Small intestine (tissue), 7 donors: ENCODE measurements around the gene SDK2. TPM values are rescaled to one million over a fixed set of nuclear protein-coding genes. Genes with fewer than 3 reads are reported as not detected.
A peak's percentile ranks its signal among the peaks of the same experiment; 100 is the strongest.
"Not testable (repeated sequence)": the region's sequence is repeated elsewhere in the genome, so short reads cannot be mapped to it uniquely, and the experiment has no call there.

Source experiments
- DNase-seq, 2 donors: peaks; one replicate each; pipeline versions ENCODE4 v3.0.0 to v3.0.0-alpha.2; 2013
- FAIRE-seq: peaks from 2 replicates; lab custom pipeline; 2012; peaks lifted over from hg19 to GRCh38; lab: Jason Lieb, UNC
- H3K27ac ChIP-seq, 3 donors: one replicate each; pipeline ENCODE4 v1.5.1; 2013; ENCODE audit warnings: low read length in 2 of 3, mild to moderate bottlenecking in 2 of 3, control low read depth in 1 of 3, inconsistent platforms in 1 of 3, low read depth in 1 of 3, moderate library complexity in 1 of 3
- H3K27me3 ChIP-seq, 3 donors: one replicate each; pipeline ENCODE4 v1.6.1; 2013; ENCODE audit warnings: low read length in 3 of 3, inconsistent platforms in 1 of 3; ENCODE audit not compliant: control insufficient read depth in 3 of 3, insufficient read depth in 3 of 3
- H3K36me3 ChIP-seq, 3 donors: one replicate each; pipeline ENCODE4 v1.6.1; 2013; ENCODE audit warnings: low read length in 3 of 3, inconsistent platforms in 1 of 3, low read depth in 1 of 3, mild to moderate bottlenecking in 1 of 3, moderate library complexity in 1 of 3; ENCODE audit not compliant: control insufficient read depth in 3 of 3, insufficient read depth in 2 of 3
- H3K4me1 ChIP-seq, 3 donors: one replicate each; pipeline ENCODE4 v1.6.1; 2013; ENCODE audit warnings: low read length in 2 of 3, inconsistent platforms in 1 of 3, low read depth in 1 of 3, mild to moderate bottlenecking in 1 of 3, moderate library complexity in 1 of 3; ENCODE audit not compliant: control insufficient read depth in 3 of 3, insufficient read depth in 2 of 3
- H3K4me3 ChIP-seq, 3 donors: one replicate each; pipeline ENCODE4 v1.5.1; 2013; ENCODE audit warnings: low read length in 3 of 3, control low read depth in 1 of 3, inconsistent platforms in 1 of 3, low read depth in 1 of 3, mild to moderate bottlenecking in 1 of 3, moderate library complexity in 1 of 3
- H3K9me3 ChIP-seq, 2 donors: one replicate each; pipeline ENCODE4 v1.6.1; 2013; ENCODE audit warnings: low read depth in 1 of 2, low read length in 1 of 2; ENCODE audit not compliant: control insufficient read depth in 2 of 2, insufficient read depth in 1 of 2
- WGBS, 3 donors: extraction: QIAGEN DNeasy Blood & Tissue Kit; methylation state at CpG; one replicate each; pipeline ENCODE4 v1.1.7; 2013; 5-methylcytosine and 5-hydroxymethylcytosine counted together
- polyA plus RNA-seq, 4 donors: library from polyadenylated mRNA; stranded (reverse) in 3 of 4; unstranded in 1 of 4; fragments of 200-250 nt in 3 of 4; fragments of 120-200 nt in 1 of 4; gene quantifications; one replicate each; pipeline versions ENCODE4 v1.2.1 to v1.2.3, GENCODE V29; 2013
- donor health status: healthy with polysubstance abuse.
- donor health status: control.
- donor health status: control.
- donor health status: Bipolar disorder and iron deficiency.
- donor health status: healthy.

SDK2 gene
- polyA plus RNA-seq, 4 donors: under 0.01 to 1.1 (median 0.10) TPM

DNA sequence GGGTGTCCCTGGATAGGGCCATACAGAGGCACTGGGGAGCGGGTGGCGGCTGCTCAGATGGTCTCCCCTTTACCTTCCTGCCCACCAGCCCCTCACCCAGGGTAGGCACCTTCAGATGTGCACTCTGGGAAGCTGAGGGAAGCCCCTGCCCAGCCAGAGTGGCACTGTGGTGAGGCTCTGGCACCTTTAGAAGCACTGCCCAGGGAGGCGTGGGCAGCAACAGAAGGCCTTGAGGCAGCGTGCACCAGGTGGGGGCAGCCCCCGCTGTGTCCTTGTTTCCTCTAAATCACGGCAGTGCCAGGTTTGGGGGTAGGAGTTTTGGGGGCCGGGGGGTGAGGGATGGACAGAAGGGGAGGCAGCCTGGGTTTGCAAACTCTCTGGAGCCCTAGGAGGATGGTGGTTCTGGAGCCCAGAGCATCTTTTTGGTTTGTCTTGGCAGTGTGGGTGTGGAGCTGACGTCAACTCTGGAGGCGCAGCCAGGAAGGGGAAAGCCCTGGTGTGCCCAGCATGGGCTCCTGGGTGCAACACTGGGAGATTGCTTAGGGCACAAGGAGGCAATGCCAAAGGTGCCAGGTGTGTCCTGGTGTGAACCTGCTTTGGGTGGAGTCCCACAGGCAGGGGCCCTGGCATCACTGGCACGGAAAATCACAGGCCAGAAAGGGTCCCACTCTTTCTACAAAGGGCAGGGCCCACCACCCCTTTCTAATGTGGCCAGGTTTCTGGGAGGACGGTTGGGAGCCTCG lies 309.3 kb downstream of the SDK2 start:
- H3K27me3 ChIP-seq: no peaks in the 10 kb centered on the region
- H3K4me1 ChIP-seq: peaks cover 0 to 3% (median 2%) of the 10 kb centered on the region in 3 donors
- no peak for FAIRE-seq
- WGBS, 3 donors: 38 to 66% (median 45%) methylated on average over 12 of the region's 12 CpGs
- peaks cover 0 to 2% (median 0%) of the 10 kb centered on the region in 3 donors for H3K36me3 ChIP-seq
- peak overlapping the region in 1 of 3 donors; percentile 13 for H3K27ac ChIP-seq
- no peaks in the 10 kb centered on the region for H3K9me3 ChIP-seq
- no peak overlapping the region for H3K4me3 ChIP-seq
- DNase-seq: peak in 1 of 2 donors; percentile 62

DNA sequence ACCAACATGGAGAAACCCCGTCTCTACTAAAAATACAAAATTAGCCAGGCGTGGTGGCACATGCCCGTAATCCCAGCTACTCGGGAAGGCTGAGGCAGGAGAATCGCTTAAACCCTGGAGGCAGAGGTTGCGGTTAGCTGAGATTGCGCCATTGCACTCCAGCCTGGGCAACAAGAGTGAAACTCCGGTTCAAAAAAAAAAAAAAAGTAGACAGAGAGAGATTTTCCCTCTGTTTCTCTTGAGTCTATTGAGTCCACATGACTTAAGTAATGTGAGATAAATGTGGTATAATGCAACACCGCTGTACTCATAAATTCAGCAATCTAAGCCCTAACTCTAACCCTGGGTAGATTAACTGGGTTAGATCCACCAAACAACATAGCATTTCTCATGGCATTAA lies 310.8 kb downstream of the SDK2 start:
- not testable (repeated sequence) for H3K4me1 ChIP-seq, FAIRE-seq, DNase-seq, H3K27ac ChIP-seq, H3K4me3 ChIP-seq, H3K36me3 ChIP-seq, H3K27me3 ChIP-seq, H3K9me3 ChIP-seq
- WGBS, 3 donors: 86 to 96% (median 89%) methylated on average over 8 to 9 of the region's 9 CpGs

DNA sequence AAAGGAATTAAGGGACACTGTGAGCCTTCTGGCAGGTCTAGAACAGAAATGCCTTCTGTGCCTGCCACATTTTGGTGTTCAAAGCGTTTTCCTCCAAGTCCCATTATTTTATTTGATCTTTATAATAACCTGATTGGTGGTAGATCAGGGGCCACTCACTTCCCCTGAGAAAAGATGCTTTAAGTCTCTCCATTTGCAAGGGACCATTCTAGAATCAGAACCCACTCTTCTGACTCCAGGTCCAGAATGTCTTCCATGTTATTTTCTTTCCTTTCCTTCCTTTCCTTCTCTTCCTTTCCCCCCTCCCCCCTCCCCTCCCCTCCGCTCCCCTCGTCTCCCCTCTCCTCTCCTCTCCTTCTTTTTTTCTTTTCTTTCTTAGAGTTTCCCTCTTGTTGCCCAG lies 313.2 kb downstream of the SDK2 start:
- DNase-seq: no peak
- FAIRE-seq: no peak
- H3K27me3 ChIP-seq: no peaks in the 10 kb centered on the region
- no peak overlapping the region for H3K27ac ChIP-seq
- no peaks in the 10 kb centered on the region for H3K9me3 ChIP-seq
- WGBS, 3 donors: 73 to 78% (median 76%) methylated on average over 3 of the region's 3 CpGs
- no peak overlapping the region for H3K4me3 ChIP-seq
- no peaks in the 10 kb centered on the region for H3K36me3 ChIP-seq
- H3K4me1 ChIP-seq: no peaks in the 10 kb centered on the region

DNA sequence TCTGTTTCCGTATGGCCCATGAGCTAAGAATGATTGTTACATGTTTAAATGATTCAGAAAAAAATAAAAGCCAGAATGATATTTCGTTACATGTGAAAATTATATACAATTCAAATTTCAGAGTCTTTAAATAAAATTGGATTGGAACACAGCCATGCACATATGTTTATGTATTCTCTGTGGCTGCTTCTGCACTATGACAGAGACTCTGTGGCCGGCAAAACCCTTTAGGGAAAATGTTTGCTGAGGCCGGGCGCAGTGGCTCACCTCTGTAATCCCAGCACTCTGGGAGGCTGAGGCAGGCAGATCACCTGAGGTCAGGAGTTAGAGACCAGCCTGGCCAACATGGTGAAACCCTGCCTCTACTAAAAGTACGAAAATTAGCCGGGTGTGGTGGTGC lies 316.6 kb downstream of the SDK2 start:
- H3K4me1 ChIP-seq: peaks cover 0 to 8% (median 0%) of the 10 kb centered on the region in 3 donors
- WGBS, 3 donors: 83 to 89% (median 86%) methylated on average over 7 of the region's 7 CpGs
- H3K27ac ChIP-seq: no peak overlapping the region
- no peaks in the 10 kb centered on the region for H3K36me3 ChIP-seq
- DNase-seq (no peak), FAIRE-seq (no peak)
- H3K4me3 ChIP-seq: no peak overlapping the region
- H3K9me3 ChIP-seq: peaks cover 0 to 4% of the 10 kb centered on the region in 2 donors
- no peaks in the 10 kb centered on the region for H3K27me3 ChIP-seq

DNA sequence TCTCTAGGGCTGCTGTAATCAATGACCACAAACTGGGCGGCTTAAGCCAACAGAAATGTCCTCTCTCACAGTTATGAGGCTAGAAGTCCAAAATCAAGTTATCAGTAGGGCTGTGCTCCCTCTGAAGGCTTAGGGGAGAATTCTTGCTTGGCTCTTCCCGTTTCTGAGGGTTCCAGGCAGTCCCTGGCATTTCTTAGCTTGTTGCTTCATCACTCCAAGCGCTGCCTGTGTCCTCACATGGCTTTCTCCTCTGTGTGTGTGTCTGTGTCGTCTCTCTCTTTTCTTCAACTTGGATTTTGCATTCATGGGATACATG lies 318.8 kb downstream of the SDK2 start:
- Histone ChIP-seq H3K36me3 (no peaks in the 10 kb centered on the region), H3K4me3 (no peak overlapping the region), H3K9me3 (peaks cover 0 to 8% of the 10 kb centered on the region in 2 donors), H3K4me1 (peaks cover 0 to 12% (median 0%) of the 10 kb centered on the region in 3 donors), H3K27me3 (no peaks in the 10 kb centered on the region), H3K27ac (peak overlapping the region in 1 of 3 donors; percentile 60)
- WGBS, 3 donors: 55 to 63% (median 58%) methylated on average over 4 of the region's 4 CpGs
- FAIRE-seq (no peak), DNase-seq (no peak)

DNA sequence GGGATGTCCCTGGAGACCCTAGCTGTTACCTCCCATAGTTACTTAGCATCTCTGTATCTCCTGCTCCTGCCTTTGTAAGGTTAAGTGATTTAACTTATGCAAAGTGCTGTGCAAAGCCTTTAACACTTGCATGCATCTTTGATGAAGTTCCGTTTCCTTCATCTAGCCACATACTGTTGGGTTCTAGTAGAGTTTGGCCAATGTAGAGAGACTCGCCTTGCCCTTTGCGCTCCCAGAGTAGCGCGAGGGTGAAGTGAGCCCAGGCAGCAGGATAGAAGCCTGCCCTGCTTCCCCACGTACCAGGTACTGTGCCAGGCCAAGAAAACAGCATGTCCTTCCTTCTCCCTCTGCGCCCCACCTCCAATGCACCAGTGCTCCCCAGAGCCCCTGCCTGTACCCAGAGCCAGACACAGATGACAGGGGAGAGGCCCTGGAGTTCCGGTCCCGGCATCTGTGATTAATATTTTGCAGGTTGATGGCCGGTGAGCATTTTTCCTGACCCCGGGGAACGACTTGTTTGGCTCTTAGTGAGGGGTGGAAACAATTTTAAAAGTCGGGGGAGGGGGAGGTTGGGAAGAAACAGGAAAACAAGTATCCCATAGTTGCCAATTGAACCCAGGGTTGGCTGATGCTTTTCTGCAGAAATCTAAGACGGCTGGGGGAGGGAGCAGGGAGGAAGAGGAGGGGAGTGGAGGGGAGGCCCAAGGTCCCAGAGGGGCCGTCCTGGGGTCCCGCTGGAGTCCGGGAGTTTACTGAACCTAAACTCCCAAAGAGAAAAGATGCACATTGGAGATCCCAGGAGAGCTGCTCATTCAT lies 319.3 kb downstream of the SDK2 start:
- H3K4me1 ChIP-seq: peaks cover 0 to 12% (median 0%) of the 10 kb centered on the region in 3 donors
- FAIRE-seq (no peak), DNase-seq (no peak)
- no peak overlapping the region for H3K27ac ChIP-seq
- no peaks in the 10 kb centered on the region for H3K27me3 ChIP-seq
- H3K36me3 ChIP-seq: no peaks in the 10 kb centered on the region
- H3K4me3 ChIP-seq: no peak overlapping the region
- H3K9me3 ChIP-seq: peaks cover 0 to 8% of the 10 kb centered on the region in 2 donors
- WGBS, 3 donors: 68 to 79% (median 76%) methylated on average over 17 of the region's 17 CpGs

DNA sequence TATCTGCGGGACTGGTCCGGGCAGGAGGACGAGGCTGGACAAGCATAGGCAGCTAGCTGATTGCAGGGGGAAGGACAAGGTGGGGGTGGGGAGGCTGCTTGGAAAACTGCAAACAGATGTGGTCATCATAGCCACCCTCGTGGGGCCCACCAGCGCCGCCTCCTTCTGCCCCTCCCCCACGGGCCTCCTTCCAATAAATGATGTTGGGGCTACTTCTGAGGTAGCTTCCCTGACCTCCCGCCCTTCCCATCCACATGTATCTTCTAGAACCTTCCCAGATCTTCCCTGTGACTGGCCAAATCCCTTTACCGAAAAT lies 320.1 kb downstream of the SDK2 start:
- Histone ChIP-seq H3K9me3 (peaks cover 0 to 8% of the 10 kb centered on the region in 2 donors), H3K4me1 (peaks cover 0 to 12% (median 0%) of the 10 kb centered on the region in 3 donors), H3K27ac (no peak overlapping the region), H3K27me3 (no peaks in the 10 kb centered on the region), H3K36me3 (no peaks in the 10 kb centered on the region), H3K4me3 (no peak overlapping the region)
- DNase-seq (no peak), FAIRE-seq (no peak)
- WGBS, 3 donors: 52 to 79% (median 75%) methylated on average over 9 of the region's 9 CpGs

DNA sequence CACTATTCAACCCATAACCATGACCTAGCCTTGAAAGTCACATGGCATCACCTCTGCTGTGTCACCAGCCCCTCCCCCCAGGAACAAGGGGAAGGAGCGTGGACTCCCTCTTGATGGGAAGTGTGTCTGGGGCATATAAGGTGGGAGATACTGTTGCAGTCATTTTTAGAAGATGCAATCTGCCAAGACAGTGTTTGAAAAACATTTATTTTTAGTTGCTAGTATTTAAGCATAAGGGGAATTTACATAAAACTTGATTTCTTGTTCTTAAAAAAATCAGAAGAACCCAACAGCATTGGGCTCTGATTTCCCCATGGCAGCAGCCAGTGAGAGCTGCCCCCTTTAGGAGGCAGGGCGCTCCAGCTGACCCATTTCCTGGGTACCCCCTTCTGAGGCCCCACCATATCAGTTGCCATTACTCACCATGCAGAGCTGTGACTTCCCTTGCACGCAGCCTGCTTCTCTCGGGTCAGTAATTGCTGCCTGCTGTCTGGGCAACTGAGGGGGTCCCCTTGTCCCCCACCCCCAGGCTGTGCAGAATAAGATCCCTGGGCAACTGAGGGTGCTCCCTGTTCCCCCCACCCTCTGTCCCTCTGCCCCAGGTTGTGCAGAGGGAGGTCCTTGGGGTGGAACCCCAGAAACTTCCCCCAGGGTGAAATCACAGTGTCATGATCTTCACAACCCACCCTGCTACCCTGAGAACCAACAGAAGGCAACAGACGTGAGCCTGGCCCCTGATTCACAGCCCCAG lies 320.7 kb downstream of the SDK2 start:
- Histone ChIP-seq H3K9me3 (peaks cover 0 to 8% of the 10 kb centered on the region in 2 donors), H3K4me1 (peaks cover 0 to 14% (median 0%) of the 10 kb centered on the region in 3 donors), H3K27me3 (no peaks in the 10 kb centered on the region), H3K27ac (no peak overlapping the region), H3K4me3 (no peak overlapping the region), H3K36me3 (no peaks in the 10 kb centered on the region)
- no peak for FAIRE-seq
- WGBS, 3 donors: 56 to 62% (median 62%) methylated on average over 5 of the region's 5 CpGs
- no peak for DNase-seq
